Measurements from ENCODE around the gene IFITM2. TPM values are rescaled to one million over a fixed set of nuclear protein-coding genes. Genes with fewer than 3 reads are reported as not detected.

Gene IFITM2
- total RNA-seq, 2 donors from 2014 or later = 74.1 to 115 TPM

DNA sequence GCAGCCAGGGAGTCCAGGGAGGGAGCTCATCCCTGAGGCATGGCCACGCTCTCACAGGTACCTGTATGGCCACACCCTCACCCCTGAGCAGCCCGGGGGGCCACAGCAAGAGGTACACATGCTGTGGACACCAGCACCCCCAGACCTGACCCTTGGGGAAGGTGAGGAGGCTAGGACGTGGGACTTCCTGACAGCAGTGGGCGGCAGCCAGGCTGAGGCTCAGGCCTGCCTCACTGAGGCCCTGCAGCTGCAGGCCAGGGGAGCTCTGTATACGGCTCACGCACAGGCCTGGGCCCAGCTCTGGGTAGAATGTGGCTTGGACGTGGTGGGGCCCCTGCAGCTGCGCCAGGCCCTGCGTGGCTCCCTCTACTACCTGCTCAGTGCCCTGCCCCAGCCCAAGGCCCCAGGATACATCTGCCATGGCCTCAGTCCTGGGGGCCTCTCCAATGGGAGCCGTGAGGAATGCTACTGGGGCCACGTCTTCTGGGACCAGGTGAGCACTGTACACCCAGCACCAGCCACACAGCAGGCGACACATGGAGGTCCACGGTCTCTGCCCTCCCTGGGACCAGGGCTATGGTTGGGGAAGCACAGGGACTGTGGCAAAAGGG lies 16.9 kb upstream of the IFITM2 start:
- intact Hi-C loops (cut with DNase I) = no loop called here
- no peak overlapping the region for H3K4me3 ChIP-seq

DNA sequence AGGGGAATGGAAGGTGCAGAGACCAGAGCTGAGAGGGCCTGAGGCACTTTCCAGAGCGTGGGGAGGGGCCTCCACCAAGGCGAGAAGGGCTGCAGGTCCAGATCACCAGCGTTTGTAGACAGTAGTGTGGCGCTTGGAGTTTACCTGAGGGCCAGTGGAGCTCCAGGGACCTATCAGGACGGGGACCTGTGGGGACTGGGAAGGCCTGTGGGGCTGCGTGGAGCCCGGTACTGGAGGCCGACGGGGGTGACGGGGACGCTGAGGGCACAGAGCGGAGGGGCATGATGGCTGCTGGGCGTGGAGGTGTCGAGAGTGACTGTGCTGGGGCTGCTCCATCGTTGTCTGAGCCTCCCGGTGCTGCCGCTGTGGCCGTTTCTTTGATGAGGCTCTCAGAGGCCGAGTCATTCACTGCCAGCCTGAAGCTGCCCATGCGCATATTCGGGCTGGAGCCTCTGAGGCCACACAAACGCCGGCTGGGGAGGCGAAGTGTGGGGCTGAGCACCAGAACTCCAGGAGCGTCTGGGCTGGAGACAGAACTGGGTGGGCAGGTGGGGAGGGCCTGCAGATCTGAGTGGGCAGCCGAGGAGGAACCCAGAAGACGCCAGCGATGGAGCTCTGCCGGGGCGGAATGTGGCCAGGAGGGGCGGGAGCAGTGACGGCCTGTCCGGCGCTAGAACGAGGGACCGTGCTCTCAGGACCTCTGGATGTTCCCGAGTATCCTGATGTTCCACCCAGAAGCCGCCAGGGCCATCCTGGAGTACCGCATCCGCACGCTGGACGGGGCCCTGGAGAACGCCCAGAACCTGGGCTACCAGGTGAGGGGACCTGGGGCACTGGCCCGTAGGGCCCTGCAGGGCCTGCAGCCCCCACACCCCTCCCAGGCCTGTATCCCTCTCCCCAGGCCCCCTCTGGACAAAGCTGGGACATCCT lies 16.1 kb upstream of the IFITM2 start:
- TF ChIP-seq, protein P1, sequence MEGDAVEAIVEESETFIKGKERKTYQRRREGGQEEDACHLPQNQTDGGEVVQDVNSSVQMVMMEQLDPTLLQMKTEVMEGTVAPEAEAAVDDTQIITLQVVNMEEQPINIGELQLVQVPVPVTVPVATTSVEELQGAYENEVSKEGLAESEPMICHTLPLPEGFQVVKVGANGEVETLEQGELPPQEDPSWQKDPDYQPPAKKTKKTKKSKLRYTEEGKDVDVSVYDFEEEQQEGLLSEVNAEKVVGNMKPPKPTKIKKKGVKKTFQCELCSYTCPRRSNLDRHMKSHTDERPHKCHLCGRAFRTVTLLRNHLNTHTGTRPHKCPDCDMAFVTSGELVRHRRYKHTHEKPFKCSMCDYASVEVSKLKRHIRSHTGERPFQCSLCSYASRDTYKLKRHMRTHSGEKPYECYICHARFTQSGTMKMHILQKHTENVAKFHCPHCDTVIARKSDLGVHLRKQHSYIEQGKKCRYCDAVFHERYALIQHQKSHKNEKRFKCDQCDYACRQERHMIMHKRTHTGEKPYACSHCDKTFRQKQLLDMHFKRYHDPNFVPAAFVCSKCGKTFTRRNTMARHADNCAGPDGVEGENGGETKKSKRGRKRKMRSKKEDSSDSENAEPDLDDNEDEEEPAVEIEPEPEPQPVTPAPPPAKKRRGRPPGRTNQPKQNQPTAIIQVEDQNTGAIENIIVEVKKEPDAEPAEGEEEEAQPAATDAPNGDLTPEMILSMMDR (IDR thresholded peaks at IDR 0.05) = no peak
- peaks cover 6% of the 10 kb centered on the region for H3K27me3 ChIP-seq
- H3K9me3 ChIP-seq = no peaks in the 10 kb centered on the region
- no peaks in the 10 kb centered on the region for H3K36me3 ChIP-seq
- no peaks in the 10 kb centered on the region for H3K4me1 ChIP-seq
- H3K9ac ChIP-seq (ENCODE audit: low read depth in 2 of 2, low read length in 2 of 2) = no peak overlapping the region
- intact Hi-C loops (cut with DNase I) = no loop called here
- no peak overlapping the region for H3K4me3 ChIP-seq
- no peak for DNase-seq
- no peak overlapping the region for H3K27ac ChIP-seq

More for the DNA sequence above, 16.9 kb upstream of the IFITM2 start:
- no peaks in the 10 kb centered on the region for H3K36me3 ChIP-seq
- no peak overlapping the region for H3K27ac ChIP-seq
- no peaks in the 10 kb centered on the region for H3K9me3 ChIP-seq
- H3K9ac ChIP-seq (ENCODE audit: low read depth in 2 of 2, low read length in 2 of 2) = no peak overlapping the region
- DNase-seq = no peak
- H3K4me1 ChIP-seq = no peaks in the 10 kb centered on the region
- peaks cover 6% of the 10 kb centered on the region for H3K27me3 ChIP-seq
- TF ChIP-seq, protein P1 (IDR thresholded peaks at IDR 0.05) = no peak

DNA sequence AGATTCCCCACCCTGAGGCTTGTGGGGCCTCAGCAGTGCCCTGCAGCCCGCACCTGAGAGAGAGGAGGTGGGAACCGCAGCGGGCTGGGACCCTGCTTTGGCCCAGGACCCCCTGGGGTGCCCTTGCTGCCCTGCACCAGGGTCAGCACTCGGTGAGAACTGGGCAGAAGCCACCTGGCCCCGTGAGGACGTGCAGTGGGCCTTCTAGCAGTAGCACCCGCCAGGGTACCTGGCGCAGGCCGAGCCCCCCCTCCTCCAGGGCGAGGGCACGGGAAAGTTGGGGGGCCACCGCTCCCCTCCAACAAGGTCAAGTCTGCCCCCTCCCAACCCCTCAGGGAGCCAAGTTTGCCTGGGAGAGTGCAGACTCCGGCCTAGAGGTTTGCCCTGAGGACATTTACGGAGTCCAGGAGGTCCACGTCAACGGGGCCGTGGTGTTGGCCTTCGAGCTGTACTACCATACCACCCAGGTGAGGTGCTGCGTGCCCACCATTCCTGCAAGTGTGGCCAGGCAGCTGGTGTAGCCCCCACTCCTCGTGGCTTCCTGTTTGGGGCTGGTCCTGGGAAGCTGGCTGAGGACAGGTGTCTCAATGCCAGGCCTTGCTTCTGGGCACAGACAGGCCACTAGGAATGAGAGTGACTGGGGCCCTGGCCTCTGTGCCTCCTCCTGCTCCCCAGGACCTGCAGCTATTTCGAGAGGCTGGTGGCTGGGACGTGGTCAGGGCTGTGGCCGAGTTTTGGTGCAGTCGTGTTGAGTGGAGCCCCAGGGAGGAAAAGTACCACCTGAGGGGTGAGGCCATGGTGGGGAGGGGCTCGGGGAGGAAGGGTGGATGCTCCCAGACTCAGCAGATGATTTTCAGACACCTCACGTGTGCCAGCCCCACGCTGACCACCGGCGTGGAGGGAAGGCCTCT lies 15.2 kb upstream of the IFITM2 start:
- Histone ChIP-seq H3K4me3 (no peak overlapping the region), H3K27ac (no peak overlapping the region), H3K36me3 (no peaks in the 10 kb centered on the region), H3K4me1 (no peaks in the 10 kb centered on the region), H3K27me3 (peaks cover 6% of the 10 kb centered on the region), H3K9ac (ENCODE audit: low read depth in 2 of 2, low read length in 2 of 2) (no peak overlapping the region), H3K9me3 (no peaks in the 10 kb centered on the region)
- TF ChIP-seq, protein P1 (IDR thresholded peaks at IDR 0.05) = no peak
- intact Hi-C loops (cut with DNase I) = no loop called here
- DNase-seq = no peak

GRCh38 chr11:293271-293851 lies 14.3 kb upstream of the IFITM2 start:
- H3K36me3 ChIP-seq = no peaks in the 10 kb centered on the region
- no peak for DNase-seq
- no peak overlapping the region for H3K9ac ChIP-seq (ENCODE audit: low read depth in 2 of 2, low read length in 2 of 2)
- H3K4me3 ChIP-seq = no peak overlapping the region
- no peaks in the 10 kb centered on the region for H3K9me3 ChIP-seq
- peaks cover 5% of the 10 kb centered on the region for H3K4me1 ChIP-seq
- no peak overlapping the region for H3K27ac ChIP-seq
- H3K27me3 ChIP-seq = peaks cover 2% of the 10 kb centered on the region
- intact Hi-C loops (cut with DNase I) = no loop called here
- TF ChIP-seq, protein P1 (IDR thresholded peaks at IDR 0.05) = no peak
